WTC11 (cell line): Measurements from ENCODE around the gene PRKAR1B. TPM values are rescaled to one million over a fixed set of nuclear protein-coding genes. Genes with fewer than 3 reads are reported as not detected.

Source experiments
- ATAC-seq: fragments of 200-7000 bp; cut with Tn5 transposase; 2 replicates; pipeline ENCODE4 v1.10.0; 2021; ENCODE audit warnings: mild to moderate bottlenecking, moderate library complexity
- CTCF ChIA-PET: fragments of 300-600 bp; sonication (Branson Sonifier 250); formaldehyde crosslinking; loops from one replicate; lab custom pipeline; 2021; ENCODE audit warnings: antibody characterized with exemption; lab: Charles Lee
- POLR2A ChIA-PET: fragments of 350-600 bp; sonication (Branson Sonifier 250); formaldehyde crosslinking; loops from one replicate; lab custom pipeline; 2021; ENCODE audit warnings: antibody characterized with exemption; lab: Charles Lee
- DNase-seq: peaks from one replicate; pipeline ENCODE4 v3.0.0; 2021; ENCODE audit warnings: low spot score
- H3K27ac Mint-ChIP-seq: 2 replicates; pipeline ENCODE4 v1.8.0; 2021; ENCODE audit warnings: mixed read lengths
- H3K27me3 Mint-ChIP-seq: 2 replicates; pipeline ENCODE4 v1.8.0; 2021; ENCODE audit warnings: low read depth, mild to moderate bottlenecking, moderate library complexity, mixed read lengths
- H3K36me3 Mint-ChIP-seq: 2 replicates; pipeline ENCODE4 v1.8.0; 2021; ENCODE audit warnings: mixed read lengths
- H3K4me1 Mint-ChIP-seq: 2 replicates; pipeline ENCODE4 v1.8.0; 2022; ENCODE audit warnings: mixed read lengths
- H3K4me3 Mint-ChIP-seq: 2 replicates; pipeline ENCODE4 v1.8.0; 2021; ENCODE audit warnings: mild to moderate bottlenecking, moderate library complexity, mixed read lengths
- H3K9me3 Mint-ChIP-seq: 2 replicates; pipeline ENCODE4 v1.8.0; 2021; ENCODE audit warnings: mixed read lengths
- CDX4 ChIP-seq: fragments of 250-450 bp; sonication (Bioruptor Pico); IDR thresholded peaks from 2 replicates; pipeline ENCODE4 v1.9.0; 2021; ENCODE audit warnings: moderate library complexity, mild to moderate bottlenecking, inconsistent platforms, borderline replicate concordance
- CREM ChIP-seq: sonication (generic); formaldehyde crosslinking; IDR thresholded peaks from 2 replicates; pipeline ENCODE4 v1.8.1; 2022; ENCODE audit warnings: mild to moderate bottlenecking, missing genetic modification reagents, moderate library complexity
- E2F4 ChIP-seq: sonication (generic); formaldehyde crosslinking; IDR thresholded peaks from 2 replicates; pipeline ENCODE4 v1.8.1; 2022; ENCODE audit warnings: low read depth, mild to moderate bottlenecking, moderate library complexity, missing genetic modification reagents, borderline replicate concordance
- E2F5 ChIP-seq: sonication (generic); formaldehyde crosslinking; IDR thresholded peaks from 2 replicates; pipeline ENCODE4 v1.8.1; 2022; ENCODE audit warnings: mild to moderate bottlenecking, moderate library complexity, missing genetic modification reagents
- ERG ChIP-seq: fragments of 250-450 bp; sonication (Bioruptor Pico); IDR thresholded peaks from 2 replicates; pipeline ENCODE4 v1.8.0; 2021; ENCODE audit warnings: mild to moderate bottlenecking
- GABPB1 ChIP-seq: sonication (generic); formaldehyde crosslinking; IDR thresholded peaks from 2 replicates; pipeline ENCODE4 v1.8.1; 2023; ENCODE audit warnings: mild to moderate bottlenecking, missing genetic modification reagents
- IRF2 ChIP-seq: sonication (generic); formaldehyde crosslinking; IDR thresholded peaks from 2 replicates; pipeline ENCODE4 v1.8.0; 2022; ENCODE audit warnings: low read depth, missing genetic modification reagents, borderline replicate concordance
- MLX ChIP-seq: sonication (generic); formaldehyde crosslinking; IDR thresholded peaks from 2 replicates; pipeline ENCODE4 v1.8.1; 2023; ENCODE audit warnings: mild to moderate bottlenecking, missing genetic modification reagents, moderate library complexity
- MYBL2 ChIP-seq: sonication (generic); formaldehyde crosslinking; IDR thresholded peaks from 2 replicates; pipeline ENCODE4 v1.8.1; 2023; ENCODE audit warnings: mild to moderate bottlenecking, moderate library complexity, missing genetic modification reagents
- NR2C2 ChIP-seq: sonication (generic); formaldehyde crosslinking; IDR thresholded peaks from 2 replicates; pipeline ENCODE4 v1.8.0; 2022; ENCODE audit warnings: mild to moderate bottlenecking, missing genetic modification reagents
- RELA ChIP-seq: sonication (generic); formaldehyde crosslinking; IDR thresholded peaks from 2 replicates; pipeline ENCODE4 v1.8.1; 2022; ENCODE audit warnings: missing genetic modification reagents, mild to moderate bottlenecking, borderline replicate concordance
- SMAD3 ChIP-seq: sonication (generic); formaldehyde crosslinking; IDR thresholded peaks from 2 replicates; pipeline ENCODE4 v1.8.0; 2022; ENCODE audit warnings: missing genetic modification reagents, mild to moderate bottlenecking, borderline replicate concordance
- ZNF219 ChIP-seq: sonication (generic); formaldehyde crosslinking; IDR thresholded peaks from 2 replicates; pipeline ENCODE4 v1.8.0; 2023; ENCODE audit warnings: missing genetic modification reagents, mild to moderate bottlenecking, borderline replicate concordance
- ZNF232 ChIP-seq: sonication (generic); formaldehyde crosslinking; IDR thresholded peaks from 2 replicates; pipeline ENCODE4 v1.8.0; 2022; ENCODE audit warnings: mild to moderate bottlenecking, missing genetic modification reagents
- ZNF263 ChIP-seq: sonication (generic); formaldehyde crosslinking; IDR thresholded peaks from 2 replicates; pipeline ENCODE4 v1.8.1; 2022; ENCODE audit warnings: low read depth, mild to moderate bottlenecking, moderate library complexity, missing genetic modification reagents
- ZNF423 ChIP-seq: fragments of 250-450 bp; sonication (Bioruptor Pico); IDR thresholded peaks from 2 replicates; pipeline ENCODE4 v2.1.2; 2022; ENCODE audit warnings: mild to moderate bottlenecking, moderate library complexity
- ZNF425 ChIP-seq: fragments of 250-450 bp; sonication (Bioruptor Pico); conservative IDR thresholded peaks from 2 replicates; pipeline ENCODE4 v1.9.0; 2021; ENCODE audit warnings: mild to moderate bottlenecking
- ZNF512 ChIP-seq: sonication (generic); formaldehyde crosslinking; IDR thresholded peaks from 2 replicates; pipeline ENCODE4 v1.8.1; 2022; ENCODE audit warnings: missing genetic modification reagents, borderline replicate concordance
- ZNF671 ChIP-seq: fragments of 250-450 bp; sonication (Bioruptor Pico); IDR thresholded peaks from 2 replicates; pipeline ENCODE4 v1.8.0; 2021; ENCODE audit warnings: mild to moderate bottlenecking
- ZSCAN18 ChIP-seq: fragments of 250-450 bp; sonication (Bioruptor Pico); IDR thresholded peaks from 2 replicates; pipeline ENCODE4 v2.1.2; 2022; ENCODE audit warnings: mild to moderate bottlenecking, moderate library complexity
- total RNA-seq: library from RNA; stranded (reverse); gene quantifications from 3 replicates; pipeline ENCODE4 v1.2.3, GENCODE V29; 2021

The PRKAR1B gene
- total RNA-seq, 1 experiment from 2014 or later, result 43.6 TPM

GRCh38 chr7:638256-639011, 88.6 kb downstream of the PRKAR1B start (continued):
- TF ChIP-seq CDX4 (CRISPR knock-in tag) (no peak), ZNF671 (CRISPR knock-in tag) (no peak), ZNF263 (CRISPR knock-in tag) (no peak), ZNF219 (CRISPR knock-in tag) (no peak), ZNF425 (CRISPR knock-in tag) (no peak), E2F4 (CRISPR knock-in tag) (no peak), MLX (no peak), CREM (CRISPR knock-in tag) (no peak), E2F5 (CRISPR knock-in tag) (no peak), SMAD3 (CRISPR knock-in tag) (no peak), ZNF423 (no peak), RELA (CRISPR knock-in tag) (no peak), NR2C2 (CRISPR knock-in tag) (no peak)

GRCh38 chr7:637826-638225, 89.3 kb downstream of the PRKAR1B start:
- Mint-ChIP-seq H3K9me3 (no peaks in the 10 kb centered on the region), H3K4me3 (no peak overlapping the region), H3K36me3 (peaks cover under 1% of the 10 kb centered on the region; the same call in 1 of the 2 replicates), H3K4me1 (peaks cover 5% of the 10 kb centered on the region; the same call in 1 of the 2 replicates), H3K27ac (no peak overlapping the region), H3K27me3 (no peaks in the 10 kb centered on the region)
- ATAC-seq, result no peak
- CTCF ChIA-PET, result no interaction called here
- no peak for DNase-seq
- POLR2A ChIA-PET, result no interaction called here
- TF ChIP-seq ZNF232 (CRISPR knock-in tag) (no peak), GABPB1 (no peak), ERG (no peak), ZNF512 (CRISPR knock-in tag) (no peak), MYBL2 (no peak), MLX (no peak), IRF2 (CRISPR knock-in tag) (no peak), ZSCAN18 (CRISPR knock-in tag) (no peak), E2F4 (CRISPR knock-in tag) (no peak)
